ENCODE measurements around the gene LRRN2. TPM values are rescaled to one million over a fixed set of nuclear protein-coding genes. Genes with fewer than 3 reads are reported as not detected.
"Not testable (repeated sequence)": the region's sequence is repeated elsewhere in the genome, so short reads cannot be mapped to it uniquely, and the experiment has no call there.

Gene LRRN2
- total RNA-seq, 1 donor from 2014 or later: 4.6 TPM

- H3K36me3 Mint-ChIP-seq (ENCODE audit: low read depth): no peaks in the 10 kb centered on the region
- H3K9me3 Mint-ChIP-seq (ENCODE audit: low read depth): no peaks in the 10 kb centered on the region
- TF ChIP-seq, protein P1, sequence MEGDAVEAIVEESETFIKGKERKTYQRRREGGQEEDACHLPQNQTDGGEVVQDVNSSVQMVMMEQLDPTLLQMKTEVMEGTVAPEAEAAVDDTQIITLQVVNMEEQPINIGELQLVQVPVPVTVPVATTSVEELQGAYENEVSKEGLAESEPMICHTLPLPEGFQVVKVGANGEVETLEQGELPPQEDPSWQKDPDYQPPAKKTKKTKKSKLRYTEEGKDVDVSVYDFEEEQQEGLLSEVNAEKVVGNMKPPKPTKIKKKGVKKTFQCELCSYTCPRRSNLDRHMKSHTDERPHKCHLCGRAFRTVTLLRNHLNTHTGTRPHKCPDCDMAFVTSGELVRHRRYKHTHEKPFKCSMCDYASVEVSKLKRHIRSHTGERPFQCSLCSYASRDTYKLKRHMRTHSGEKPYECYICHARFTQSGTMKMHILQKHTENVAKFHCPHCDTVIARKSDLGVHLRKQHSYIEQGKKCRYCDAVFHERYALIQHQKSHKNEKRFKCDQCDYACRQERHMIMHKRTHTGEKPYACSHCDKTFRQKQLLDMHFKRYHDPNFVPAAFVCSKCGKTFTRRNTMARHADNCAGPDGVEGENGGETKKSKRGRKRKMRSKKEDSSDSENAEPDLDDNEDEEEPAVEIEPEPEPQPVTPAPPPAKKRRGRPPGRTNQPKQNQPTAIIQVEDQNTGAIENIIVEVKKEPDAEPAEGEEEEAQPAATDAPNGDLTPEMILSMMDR (IDR thresholded peaks at IDR 0.05): no peak
- no peak overlapping the region for H3K4me3 Mint-ChIP-seq (ENCODE audit: unreplicated experiment)
- peaks cover 3% of the 10 kb centered on the region for H3K4me1 Mint-ChIP-seq (ENCODE audit: low read depth)
- DNase-seq (ENCODE audit: low spot score): no peak
- H3K27me3 Mint-ChIP-seq (ENCODE audit: low read depth): peaks cover 42% of the 10 kb centered on the region
- H3K27ac Mint-ChIP-seq (ENCODE audit: unreplicated experiment): no peak overlapping the region
Measured at GRCh38 chr1:204694145-204694544, 8.6 kb upstream of the LRRN2 start.

GRCh38 chr1:204692841-204693356 lies 7.4 kb upstream of the LRRN2 start:
- no peak overlapping the region for H3K4me3 Mint-ChIP-seq (ENCODE audit: unreplicated experiment)
- peaks cover 49% of the 10 kb centered on the region for H3K27me3 Mint-ChIP-seq (ENCODE audit: low read depth)
- H3K4me1 Mint-ChIP-seq (ENCODE audit: low read depth): peaks cover 3% of the 10 kb centered on the region
- no peaks in the 10 kb centered on the region for H3K36me3 Mint-ChIP-seq (ENCODE audit: low read depth)
- no peaks in the 10 kb centered on the region for H3K9me3 Mint-ChIP-seq (ENCODE audit: low read depth)
- TF ChIP-seq, protein P1 (IDR thresholded peaks at IDR 0.05): no peak
- no peak overlapping the region for H3K27ac Mint-ChIP-seq (ENCODE audit: unreplicated experiment)
- no peak for DNase-seq (ENCODE audit: low spot score)

GRCh38 chr1:204692325-204692840 lies 6.8 kb upstream of the LRRN2 start:
- Mint-ChIP-seq H3K4me1 (ENCODE audit: low read depth) (peaks cover 3% of the 10 kb centered on the region), H3K9me3 (ENCODE audit: low read depth) (no peaks in the 10 kb centered on the region), H3K4me3 (ENCODE audit: unreplicated experiment) (no peak overlapping the region), H3K27me3 (ENCODE audit: low read depth) (peaks cover 50% of the 10 kb centered on the region), H3K27ac (ENCODE audit: unreplicated experiment) (no peak overlapping the region), H3K36me3 (ENCODE audit: low read depth) (no peaks in the 10 kb centered on the region)
- no peak for DNase-seq (ENCODE audit: low spot score)
- TF ChIP-seq, protein P1 (IDR thresholded peaks at IDR 0.05): no peak

DNA sequence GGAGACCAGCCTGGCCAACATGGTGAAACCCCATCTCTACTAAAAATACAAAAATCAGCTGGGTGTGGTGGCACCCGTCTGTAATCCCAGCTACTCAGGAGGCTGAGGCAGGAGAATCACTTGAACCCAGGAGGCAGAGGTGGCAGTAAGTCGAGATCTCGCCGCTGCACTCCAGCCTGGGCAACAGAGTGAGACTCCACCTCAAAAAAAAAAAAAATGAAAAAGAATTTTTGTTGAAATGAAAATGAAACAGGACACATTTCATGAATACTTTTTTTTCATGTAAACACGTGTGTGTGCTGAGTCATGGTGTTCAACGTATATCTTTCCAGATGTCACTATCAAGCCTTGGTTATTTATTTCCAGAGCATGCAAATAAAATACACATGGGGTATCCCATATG lies 5.8 kb upstream of the LRRN2 start:
- not testable (repeated sequence) for H3K9me3 Mint-ChIP-seq (ENCODE audit: low read depth); H3K27ac Mint-ChIP-seq (ENCODE audit: unreplicated experiment); H3K4me1 Mint-ChIP-seq (ENCODE audit: low read depth); H3K4me3 Mint-ChIP-seq (ENCODE audit: unreplicated experiment); DNase-seq (ENCODE audit: low spot score); H3K36me3 Mint-ChIP-seq (ENCODE audit: low read depth)
- peaks cover 52% of the 10 kb centered on the region for H3K27me3 Mint-ChIP-seq (ENCODE audit: low read depth)

GRCh38 chr1:204688776-204689175 lies 3.2 kb upstream of the LRRN2 start:
- Mint-ChIP-seq H3K9me3 (ENCODE audit: low read depth) (no peaks in the 10 kb centered on the region), H3K36me3 (ENCODE audit: low read depth) (no peaks in the 10 kb centered on the region), H3K4me1 (ENCODE audit: low read depth) (peaks cover 10% of the 10 kb centered on the region), H3K27ac (ENCODE audit: unreplicated experiment) (no peak overlapping the region), H3K4me3 (ENCODE audit: unreplicated experiment) (no peak overlapping the region), H3K27me3 (ENCODE audit: low read depth) (peaks cover 46% of the 10 kb centered on the region)
- DNase-seq (ENCODE audit: low spot score): no peak
- TF ChIP-seq, protein P1 (IDR thresholded peaks at IDR 0.05): no peak

GRCh38 chr1:204688007-204688406 lies 2.5 kb upstream of the LRRN2 start:
- TF ChIP-seq, protein P1 (IDR thresholded peaks at IDR 0.05): no peak
- Mint-ChIP-seq H3K9me3 (ENCODE audit: low read depth) (no peaks in the 10 kb centered on the region), H3K4me1 (ENCODE audit: low read depth) (peaks cover 10% of the 10 kb centered on the region), H3K4me3 (ENCODE audit: unreplicated experiment) (no peak overlapping the region), H3K27me3 (ENCODE audit: low read depth) (peaks cover 41% of the 10 kb centered on the region), H3K27ac (ENCODE audit: unreplicated experiment) (no peak overlapping the region), H3K36me3 (ENCODE audit: low read depth) (no peaks in the 10 kb centered on the region)
- no peak for DNase-seq (ENCODE audit: low spot score)

All from chondrocyte (in vitro differentiated cells).